PFSK-1 (cell line): ENCODE data around the gene AMDHD2.

ENCODE experiments used
- FOXP2 ChIP-seq: optimal IDR thresholded peaks from 2 replicates; pipeline ENCODE3; 2011; ENCODE audit warnings: borderline replicate concordance, control low read depth, inconsistent platforms; ENCODE audit not compliant: insufficient read depth; ENCODE audit errors: extremely low read length, extremely low read depth
- POLR2AphosphoS5 ChIP-seq: IDR thresholded peaks from 2 replicates; pipeline ENCODE4 v1.6.1; 2012; ENCODE audit warnings: low read depth, mild to moderate bottlenecking, control low read depth, low read length, moderate library complexity
- SIN3A ChIP-seq: IDR thresholded peaks from 2 replicates; pipeline ENCODE4 v1.6.1; 2012; ENCODE audit warnings: mild to moderate bottlenecking, low read length, moderate library complexity, borderline replicate concordance; ENCODE audit not compliant: insufficient read depth
- TAF1 ChIP-seq: IDR thresholded peaks from 2 replicates; pipeline ENCODE4 v1.6.1; 2012; ENCODE audit warnings: low read length, control low read depth, borderline replicate concordance; ENCODE audit not compliant: insufficient read depth
- TF ChIP-seq, protein P1 (sequence below), 2 experiments: IDR thresholded peaks; 2 replicates each; pipeline versions ENCODE4 v1.6.1 to v1.8.0; 2011 to 2012; ENCODE audit warnings: low read depth in 2 of 2, low read length in 2 of 2, control low read depth in 1 of 2, inconsistent platforms in 1 of 2, mild to moderate bottlenecking in 1 of 2, moderate library complexity in 1 of 2; ENCODE audit not compliant: insufficient read depth in 1 of 2

AMDHD2 gene

DNA sequence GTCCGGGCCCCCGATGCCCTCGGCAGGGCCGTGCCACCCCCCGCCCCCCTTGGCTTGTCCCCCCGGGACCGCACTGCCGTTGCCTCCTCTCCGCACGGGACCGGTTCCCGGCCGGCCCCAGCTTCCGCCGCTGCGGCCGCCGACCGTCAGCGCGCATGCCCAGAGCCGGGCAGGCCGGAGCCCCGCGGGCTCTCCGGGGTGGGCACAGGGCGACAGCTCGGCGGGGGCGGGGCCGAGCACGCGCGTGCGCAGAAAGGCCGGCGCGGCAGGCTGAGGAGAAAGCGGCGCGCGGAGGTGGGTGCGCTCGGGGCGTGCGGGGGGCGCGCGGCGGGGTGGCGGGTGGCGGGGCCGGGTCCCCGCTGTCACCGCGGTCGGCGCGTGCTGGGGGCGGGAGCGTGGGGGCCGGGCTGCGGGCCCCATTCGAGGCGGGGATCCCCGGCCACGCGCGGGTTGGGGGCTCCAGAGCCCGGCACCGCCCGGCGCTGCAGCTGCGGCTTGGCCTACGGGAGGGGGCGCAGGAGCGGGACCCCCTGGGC lies 45.2 kb upstream of the AMDHD2 start, which contains the start of gene TBC1D24:
TBC1D24 (plus strand) TSS at position 251 of the 536 bp plus-strand sequence. CDS start 21,022 bp downstream, outside the sequence.
- TF ChIP-seq FOXP2 (peak; percentile 58), POLR2AphosphoS5 (peak; percentile 60; the same call in 1 of the 2 replicates), TAF1 (peak; percentile 34; the same call in 1 of the 2 replicates), SIN3A (0 out of 2 replicates have a peak, but pooled peaks have one; percentile 53)
- TF ChIP-seq, protein P1, sequence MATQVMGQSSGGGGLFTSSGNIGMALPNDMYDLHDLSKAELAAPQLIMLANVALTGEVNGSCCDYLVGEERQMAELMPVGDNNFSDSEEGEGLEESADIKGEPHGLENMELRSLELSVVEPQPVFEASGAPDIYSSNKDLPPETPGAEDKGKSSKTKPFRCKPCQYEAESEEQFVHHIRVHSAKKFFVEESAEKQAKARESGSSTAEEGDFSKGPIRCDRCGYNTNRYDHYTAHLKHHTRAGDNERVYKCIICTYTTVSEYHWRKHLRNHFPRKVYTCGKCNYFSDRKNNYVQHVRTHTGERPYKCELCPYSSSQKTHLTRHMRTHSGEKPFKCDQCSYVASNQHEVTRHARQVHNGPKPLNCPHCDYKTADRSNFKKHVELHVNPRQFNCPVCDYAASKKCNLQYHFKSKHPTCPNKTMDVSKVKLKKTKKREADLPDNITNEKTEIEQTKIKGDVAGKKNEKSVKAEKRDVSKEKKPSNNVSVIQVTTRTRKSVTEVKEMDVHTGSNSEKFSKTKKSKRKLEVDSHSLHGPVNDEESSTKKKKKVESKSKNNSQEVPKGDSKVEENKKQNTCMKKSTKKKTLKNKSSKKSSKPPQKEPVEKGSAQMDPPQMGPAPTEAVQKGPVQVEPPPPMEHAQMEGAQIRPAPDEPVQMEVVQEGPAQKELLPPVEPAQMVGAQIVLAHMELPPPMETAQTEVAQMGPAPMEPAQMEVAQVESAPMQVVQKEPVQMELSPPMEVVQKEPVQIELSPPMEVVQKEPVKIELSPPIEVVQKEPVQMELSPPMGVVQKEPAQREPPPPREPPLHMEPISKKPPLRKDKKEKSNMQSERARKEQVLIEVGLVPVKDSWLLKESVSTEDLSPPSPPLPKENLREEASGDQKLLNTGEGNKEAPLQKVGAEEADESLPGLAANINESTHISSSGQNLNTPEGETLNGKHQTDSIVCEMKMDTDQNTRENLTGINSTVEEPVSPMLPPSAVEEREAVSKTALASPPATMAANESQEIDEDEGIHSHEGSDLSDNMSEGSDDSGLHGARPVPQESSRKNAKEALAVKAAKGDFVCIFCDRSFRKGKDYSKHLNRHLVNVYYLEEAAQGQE (IDR thresholded peaks at IDR 0.05; ENCODE audit: insufficient read depth in 1 of 2, low read depth in 2 of 2, low read length in 2 of 2): no peak

DNA sequence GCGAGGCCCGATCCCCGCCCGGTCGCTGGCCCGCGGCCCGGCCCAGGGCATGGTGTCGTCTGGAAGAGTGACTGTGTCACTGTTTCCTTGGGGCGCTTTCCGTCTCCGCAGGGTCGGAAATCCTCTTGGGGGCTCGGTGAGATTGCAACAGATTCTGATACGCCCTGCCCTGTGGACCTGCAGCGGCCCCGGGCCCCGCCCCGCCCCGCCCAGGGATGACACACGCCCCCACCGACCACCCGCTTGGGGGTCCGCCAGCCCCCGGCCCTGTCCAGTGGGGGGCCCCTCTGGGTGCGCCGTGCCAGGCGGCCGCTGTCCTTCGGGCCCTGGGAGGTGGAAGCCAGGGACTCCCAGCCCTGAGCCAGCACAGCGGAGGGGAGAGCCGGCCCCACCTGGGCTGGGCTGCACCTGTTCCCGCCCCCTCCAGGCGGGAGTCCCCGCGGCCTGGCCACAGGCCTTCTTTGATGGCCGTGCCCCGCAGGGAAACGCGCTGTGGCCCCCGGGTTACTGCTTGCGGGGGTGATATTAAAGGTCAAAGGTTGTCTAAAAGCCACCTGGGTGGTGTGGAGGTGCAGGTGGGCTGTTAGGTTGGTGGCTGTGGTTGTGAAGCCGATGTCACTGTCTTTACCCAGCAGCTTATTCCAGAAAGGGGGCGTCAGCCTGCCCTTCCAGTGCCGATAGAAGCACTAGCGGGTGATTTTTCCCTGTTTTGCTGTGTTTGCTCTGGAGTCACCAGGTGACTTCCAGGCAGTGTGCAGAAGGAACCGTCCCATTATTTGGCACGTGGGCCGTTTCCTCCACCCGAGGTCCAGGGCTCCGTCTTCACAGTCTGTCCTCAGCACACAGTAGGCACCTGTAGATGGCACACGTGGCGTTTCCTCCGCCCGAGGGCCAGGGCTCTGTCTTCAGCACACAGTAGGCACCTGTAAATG lies 44.5 kb upstream of the AMDHD2 start:
- no peak for TF ChIP-seq FOXP2
- no peak for TF ChIP-seq TAF1

DNA sequence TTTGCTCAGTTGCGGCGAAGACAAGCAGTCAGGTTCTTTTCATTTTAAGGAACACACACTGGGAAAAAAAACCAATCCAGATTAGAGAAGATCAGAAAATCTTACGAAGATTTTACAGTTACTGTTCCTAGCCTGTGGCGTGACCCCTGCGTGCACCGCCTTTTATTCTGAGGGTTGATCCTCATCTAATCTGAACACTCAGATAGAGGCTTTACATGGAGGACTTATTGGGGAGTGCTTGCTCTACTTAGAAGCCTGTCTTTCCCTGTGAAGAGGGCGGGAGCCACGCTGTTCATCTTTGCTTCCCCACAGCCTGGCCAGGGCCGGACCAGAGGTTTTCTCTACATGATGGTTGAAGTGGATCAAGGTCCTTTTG lies 43.8 kb upstream of the AMDHD2 start:
- TF ChIP-seq, protein P1 (IDR thresholded peaks at IDR 0.05; ENCODE audit: insufficient read depth in 1 of 2, low read depth in 2 of 2, low read length in 2 of 2): no peak
- TF ChIP-seq FOXP2: no peak
- no peak for TF ChIP-seq SIN3A
- no peak for TF ChIP-seq TAF1
- TF ChIP-seq POLR2AphosphoS5: no peak

DNA sequence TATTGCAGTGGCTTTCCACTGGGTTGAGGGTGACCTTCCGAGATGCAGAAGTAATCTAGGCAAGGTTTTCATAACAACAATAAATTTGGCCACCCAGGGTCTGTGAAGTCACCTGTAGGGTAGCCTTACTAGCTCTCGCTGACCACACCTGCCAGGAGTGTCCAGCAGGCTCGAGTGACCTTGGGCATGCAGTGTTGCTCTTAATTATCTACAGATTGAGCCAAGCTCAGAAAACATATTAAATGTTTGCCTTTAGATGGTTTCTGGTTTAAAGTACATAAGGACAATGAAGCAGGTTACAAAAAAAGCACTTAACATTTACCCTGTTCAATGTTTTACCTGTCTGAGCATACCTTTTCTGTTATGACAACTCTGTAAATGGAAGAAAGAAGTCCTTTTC lies 43.4 kb upstream of the AMDHD2 start:
- no peak for TF ChIP-seq SIN3A
- no peak for TF ChIP-seq FOXP2
- TF ChIP-seq POLR2AphosphoS5: no peak
- no peak for TF ChIP-seq TAF1
- TF ChIP-seq, protein P1 (IDR thresholded peaks at IDR 0.05; ENCODE audit: insufficient read depth in 1 of 2, low read depth in 2 of 2, low read length in 2 of 2): no peak

DNA sequence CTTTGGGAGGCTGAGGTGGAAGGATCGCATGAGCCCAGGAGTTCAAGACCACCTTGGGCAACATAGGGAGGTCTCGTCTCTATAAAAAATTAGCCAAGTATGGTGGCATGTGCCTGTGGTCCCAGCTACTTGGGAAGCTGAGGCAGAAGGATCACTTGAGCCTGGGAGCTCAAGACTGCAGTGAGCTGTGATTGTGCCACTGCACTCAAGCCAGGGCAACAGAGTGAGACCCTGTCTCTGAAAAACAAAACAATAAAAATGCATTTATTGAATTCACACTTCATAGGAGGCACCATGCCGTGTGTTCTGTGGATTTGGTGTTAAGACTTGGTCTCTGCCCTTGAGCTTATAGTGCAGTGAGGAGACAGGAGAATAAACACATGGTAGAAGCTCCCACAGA lies 42.8 kb upstream of the AMDHD2 start:
- no peak for TF ChIP-seq TAF1
- TF ChIP-seq, protein P1 (IDR thresholded peaks at IDR 0.05; ENCODE audit: insufficient read depth in 1 of 2, low read depth in 2 of 2, low read length in 2 of 2): no peak
- no peak for TF ChIP-seq FOXP2
- TF ChIP-seq POLR2AphosphoS5: no peak
- TF ChIP-seq SIN3A: no peak
